K562 (cell line): ENCODE measurements around the gene ST8SIA4.

ENCODE experiments used
- ADNP ChIP-seq: fragments of 200-800 bp; sonication (Bioruptor generic); IDR thresholded peaks from 2 replicates; pipeline ENCODE4 v1.6.1; 2016; ENCODE audit warnings: missing genetic modification characterization, missing compliant biosample characterization
- BACH1 ChIP-seq: fragments of 200-800 bp; sonication (Bioruptor generic); IDR thresholded peaks from 2 replicates; pipeline ENCODE4 v1.6.1; 2016; ENCODE audit warnings: missing genetic modification characterization, missing compliant biosample characterization
- CBX5 ChIP-seq: IDR thresholded peaks from 2 replicates; pipeline ENCODE4 v1.6.1; 2014; ENCODE audit warnings: low read depth, borderline replicate concordance
- CTCF ChIP-seq, 3 experiments: IDR thresholded peaks in 2 of 3; conservative IDR thresholded peaks in 1 of 3; 2 replicates each; pipeline ENCODE4 v1.5.1; 2011 to 2012; ENCODE audit warnings: low read length in 3 of 3, mild to moderate bottlenecking in 3 of 3, control low read depth in 2 of 3, improper control_type of control experiment in 1 of 3, inconsistent platforms in 1 of 3, low read depth in 1 of 3, mixed read lengths in 1 of 3, moderate library complexity in 1 of 3; ENCODE audit not compliant: insufficient read depth in 2 of 3
- FOXM1 ChIP-seq, 2 experiments: fragments of 450-650 bp in 1 of 2; sonication (generic) in 1 of 2; formaldehyde crosslinking in 1 of 2; IDR thresholded peaks; 2 replicates each; pipeline versions ENCODE4 v1.6.1 to v1.9.0; 2017 to 2022; ENCODE audit warnings: low read depth in 2 of 2, mild to moderate bottlenecking in 2 of 2, missing genetic modification reagents in 1 of 2, moderate library complexity in 1 of 2
- MEF2A ChIP-seq: IDR thresholded peaks from 2 replicates; pipeline ENCODE4 v1.6.1; 2011; ENCODE audit warnings: low read depth, mild to moderate bottlenecking, low read length, moderate library complexity; ENCODE audit not compliant: control insufficient read depth
- RBM17 ChIP-seq: fragments of 200-400 bp; formaldehyde crosslinking; IDR thresholded peaks from 2 replicates; pipeline ENCODE4 v1.6.1; 2017; ENCODE audit warnings: low read depth, mild to moderate bottlenecking, low read length, borderline replicate concordance
- SMAD3 ChIP-seq: fragments of 450-650 bp; formaldehyde crosslinking; conservative IDR thresholded peaks from 2 replicates; pipeline ENCODE4 v1.4.0; 2020; ENCODE audit warnings: mild to moderate bottlenecking
- SREBF2 ChIP-seq: sonication (generic); formaldehyde crosslinking; IDR thresholded peaks from 2 replicates; pipeline ENCODE4 v1.4.0; 2020; ENCODE audit warnings: mild to moderate bottlenecking, missing genetic modification reagents
- TSC22D4 ChIP-seq: fragments of 450-650 bp; IDR thresholded peaks from 2 replicates; pipeline ENCODE4 v1.6.1; 2016; ENCODE audit warnings: missing genetic modification characterization, missing biosample characterization, control low read depth
- ZNF165 ChIP-seq: fragments of 250-450 bp; sonication (Bioruptor Pico); IDR thresholded peaks from 2 replicates; pipeline ENCODE4 v1.4.0; 2020; ENCODE audit warnings: borderline replicate concordance
- ZNF76 ChIP-seq: fragments of 250-450 bp; sonication (Bioruptor Pico); IDR thresholded peaks from 2 replicates; pipeline ENCODE4 v1.4.0; 2020; ENCODE audit warnings: mild to moderate bottlenecking, moderate library complexity, borderline replicate concordance
- TF ChIP-seq, protein P1 (sequence below): sonication (generic); formaldehyde crosslinking; IDR thresholded peaks from 2 replicates; pipeline ENCODE4 v1.4.0; 2020; ENCODE audit warnings: mild to moderate bottlenecking, missing genetic modification reagents
- TF ChIP-seq, protein P2 (sequence below): fragments of 250-450 bp; sonication (Bioruptor Pico); IDR thresholded peaks from 2 replicates; pipeline ENCODE4 v1.5.0; 2021; ENCODE audit warnings: mild to moderate bottlenecking, borderline replicate concordance

GRCh38 chr5:100796851-100797250, 106.2 kb downstream of the ST8SIA4 start:
- TF ChIP-seq SREBF2 (CRISPR knock-in tag) (no peak), CTCF (IDR thresholded peaks at IDR 0.05 in 2 of 3, conservative IDR thresholded peaks at IDR 0.05 in 1 of 3; ENCODE audit: insufficient read depth in 2 of 3, low read depth in 1 of 3, low read length in 3 of 3) (no peak), CBX5 (no peak), ADNP (tag) (no peak), TSC22D4 (no peak), SMAD3 (CRISPR knock-in tag) (no peak), ZNF76 (CRISPR knock-in tag) (no peak), RBM17 (no peak), MEF2A (no peak), BACH1 (tag) (no peak), ZNF165 (CRISPR knock-in tag) (no peak), FOXM1 (IDR thresholded peaks at IDR 0.05; ENCODE audit: low read depth) (no peak), FOXM1 (CRISPR knock-in tag; IDR thresholded peaks at IDR 0.05; ENCODE audit: low read depth) (no peak)
- TF ChIP-seq, protein P1, sequence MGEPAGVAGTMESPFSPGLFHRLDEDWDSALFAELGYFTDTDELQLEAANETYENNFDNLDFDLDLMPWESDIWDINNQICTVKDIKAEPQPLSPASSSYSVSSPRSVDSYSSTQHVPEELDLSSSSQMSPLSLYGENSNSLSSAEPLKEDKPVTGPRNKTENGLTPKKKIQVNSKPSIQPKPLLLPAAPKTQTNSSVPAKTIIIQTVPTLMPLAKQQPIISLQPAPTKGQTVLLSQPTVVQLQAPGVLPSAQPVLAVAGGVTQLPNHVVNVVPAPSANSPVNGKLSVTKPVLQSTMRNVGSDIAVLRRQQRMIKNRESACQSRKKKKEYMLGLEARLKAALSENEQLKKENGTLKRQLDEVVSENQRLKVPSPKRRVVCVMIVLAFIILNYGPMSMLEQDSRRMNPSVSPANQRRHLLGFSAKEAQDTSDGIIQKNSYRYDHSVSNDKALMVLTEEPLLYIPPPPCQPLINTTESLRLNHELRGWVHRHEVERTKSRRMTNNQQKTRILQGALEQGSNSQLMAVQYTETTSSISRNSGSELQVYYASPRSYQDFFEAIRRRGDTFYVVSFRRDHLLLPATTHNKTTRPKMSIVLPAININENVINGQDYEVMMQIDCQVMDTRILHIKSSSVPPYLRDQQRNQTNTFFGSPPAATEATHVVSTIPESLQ (CRISPR knock-in tag) = no peak
- TF ChIP-seq, protein P2, sequence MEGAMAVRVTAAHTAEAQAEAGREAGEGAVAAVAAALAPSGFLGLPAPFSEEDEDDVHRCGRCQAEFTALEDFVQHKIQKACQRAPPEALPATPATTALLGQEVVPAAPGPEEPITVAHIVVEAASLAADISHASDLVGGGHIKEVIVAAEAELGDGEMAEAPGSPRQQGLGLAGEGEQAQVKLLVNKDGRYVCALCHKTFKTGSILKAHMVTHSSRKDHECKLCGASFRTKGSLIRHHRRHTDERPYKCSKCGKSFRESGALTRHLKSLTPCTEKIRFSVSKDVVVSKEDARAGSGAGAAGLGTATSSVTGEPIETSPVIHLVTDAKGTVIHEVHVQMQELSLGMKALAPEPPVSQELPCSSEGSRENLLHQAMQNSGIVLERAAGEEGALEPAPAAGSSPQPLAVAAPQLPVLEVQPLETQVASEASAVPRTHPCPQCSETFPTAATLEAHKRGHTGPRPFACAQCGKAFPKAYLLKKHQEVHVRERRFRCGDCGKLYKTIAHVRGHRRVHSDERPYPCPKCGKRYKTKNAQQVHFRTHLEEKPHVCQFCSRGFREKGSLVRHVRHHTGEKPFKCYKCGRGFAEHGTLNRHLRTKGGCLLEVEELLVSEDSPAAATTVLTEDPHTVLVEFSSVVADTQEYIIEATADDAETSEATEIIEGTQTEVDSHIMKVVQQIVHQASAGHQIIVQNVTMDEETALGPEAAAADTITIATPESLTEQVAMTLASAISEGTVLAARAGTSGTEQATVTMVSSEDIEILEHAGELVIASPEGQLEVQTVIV (CRISPR knock-in tag) = no peak
